Stimulated activated CD8-positive, alpha-beta memory T cell treated with anti-CD3 and anti-CD28 coated beads, Interleukin-15, amount 100 ng/mL, for 24 hours (primary cell): ENCODE data around the gene OTUD1.
"Not testable (repeated sequence)": the region's sequence is repeated elsewhere in the genome, so short reads cannot be mapped to it uniquely, and the experiment has no call there.

Experiments
- DNase-seq: peaks from one replicate; pipeline ENCODE4 v3.0.0-alpha.2; 2020; ENCODE audit warnings: low read depth

The OTUD1 gene, protein sequence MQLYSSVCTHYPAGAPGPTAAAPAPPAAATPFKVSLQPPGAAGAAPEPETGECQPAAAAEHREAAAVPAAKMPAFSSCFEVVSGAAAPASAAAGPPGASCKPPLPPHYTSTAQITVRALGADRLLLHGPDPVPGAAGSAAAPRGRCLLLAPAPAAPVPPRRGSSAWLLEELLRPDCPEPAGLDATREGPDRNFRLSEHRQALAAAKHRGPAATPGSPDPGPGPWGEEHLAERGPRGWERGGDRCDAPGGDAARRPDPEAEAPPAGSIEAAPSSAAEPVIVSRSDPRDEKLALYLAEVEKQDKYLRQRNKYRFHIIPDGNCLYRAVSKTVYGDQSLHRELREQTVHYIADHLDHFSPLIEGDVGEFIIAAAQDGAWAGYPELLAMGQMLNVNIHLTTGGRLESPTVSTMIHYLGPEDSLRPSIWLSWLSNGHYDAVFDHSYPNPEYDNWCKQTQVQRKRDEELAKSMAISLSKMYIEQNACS

DNA sequence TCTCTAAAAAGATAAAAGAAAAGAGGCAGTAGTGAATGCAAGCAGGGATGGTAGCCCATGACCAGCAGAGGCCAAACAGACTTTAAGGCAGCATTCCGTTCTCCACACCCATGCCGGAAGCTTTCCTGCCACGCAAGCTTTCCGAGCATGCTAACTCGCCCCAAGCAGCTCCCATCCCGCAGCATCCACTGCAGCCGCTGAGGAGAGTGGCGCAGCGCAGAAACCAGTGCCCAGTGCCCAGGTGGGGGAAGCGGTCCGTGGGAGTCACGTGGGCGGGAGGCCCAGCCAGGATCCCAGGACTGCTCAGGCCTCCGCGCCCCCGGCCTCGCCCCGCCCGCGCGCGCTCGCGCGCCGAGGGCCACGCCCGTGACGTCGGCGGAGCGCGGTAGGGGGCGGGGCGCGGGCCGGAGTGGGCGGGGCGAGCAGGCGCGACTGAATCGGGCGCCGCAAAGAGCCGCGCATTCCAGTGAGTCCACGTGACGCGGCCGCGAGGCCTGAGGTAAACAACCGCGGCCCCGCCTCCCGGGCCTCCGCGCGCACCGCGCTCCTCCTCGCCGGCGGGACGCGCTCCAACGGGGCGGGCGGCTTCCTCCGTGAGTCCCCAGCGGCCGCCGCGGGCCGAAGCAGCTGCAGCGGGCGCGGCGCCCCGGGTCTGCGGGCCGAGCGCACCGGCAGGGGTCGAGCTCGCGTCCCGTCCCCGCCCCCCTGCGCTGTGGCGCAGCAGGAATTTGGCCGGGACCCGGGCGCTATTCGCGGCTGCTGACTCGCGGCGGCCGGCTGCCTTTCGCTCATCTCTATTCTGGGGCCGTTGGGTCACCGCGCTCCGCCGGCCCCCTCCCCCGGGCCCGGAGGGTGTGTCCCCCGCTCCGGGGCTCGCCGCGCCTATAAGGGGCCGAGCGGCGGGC, at the start of gene OTUD1:
Gene OTUD1, plus strand, starts transcription at position 529 of the 905 bp plus-strand sequence. CDS start 383 bp downstream, outside the sequence.
- peak; percentile 96 for DNase-seq

DNA sequence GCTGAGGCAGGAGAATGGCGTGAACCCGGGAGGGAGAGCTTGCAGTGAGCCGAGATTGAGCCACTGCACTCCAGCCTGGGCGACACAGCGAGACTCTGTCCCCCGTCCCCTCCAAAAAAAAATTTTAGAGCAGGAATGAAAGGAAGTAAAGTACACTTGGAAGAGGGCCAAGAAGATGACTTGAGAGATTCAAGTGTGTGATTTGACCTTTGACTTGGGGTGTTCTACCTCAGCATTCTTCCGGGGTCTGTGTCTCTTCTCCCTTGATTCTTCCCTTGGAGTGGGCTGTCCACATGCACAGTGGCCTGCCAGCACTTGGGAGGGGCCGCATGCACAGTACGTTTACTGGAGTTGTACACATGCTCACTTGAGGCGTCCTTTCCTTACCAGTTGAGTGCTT, 48.5 kb upstream of the OTUD1 start:
- DNase-seq = not testable (repeated sequence)

DNA sequence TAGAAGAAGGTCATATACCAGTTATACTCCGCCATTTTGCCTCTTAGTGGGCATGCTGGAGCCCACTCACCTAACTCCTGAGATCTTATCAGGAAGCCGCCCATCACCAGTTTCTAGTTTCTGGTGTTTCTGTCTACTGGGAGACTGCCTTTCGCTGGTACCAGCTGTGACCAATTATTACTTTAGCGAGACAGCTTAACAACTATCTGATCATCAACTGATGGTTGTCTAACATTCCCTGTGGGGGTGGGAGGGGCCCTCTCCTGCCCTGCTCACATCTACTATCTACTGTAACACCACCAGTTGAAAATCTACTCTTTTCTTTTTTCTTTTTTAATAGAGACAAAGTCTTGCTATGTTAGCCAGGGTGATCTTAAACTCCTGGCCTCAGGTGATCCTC, 48.1 kb upstream of the OTUD1 start:
- no peak for DNase-seq

DNA sequence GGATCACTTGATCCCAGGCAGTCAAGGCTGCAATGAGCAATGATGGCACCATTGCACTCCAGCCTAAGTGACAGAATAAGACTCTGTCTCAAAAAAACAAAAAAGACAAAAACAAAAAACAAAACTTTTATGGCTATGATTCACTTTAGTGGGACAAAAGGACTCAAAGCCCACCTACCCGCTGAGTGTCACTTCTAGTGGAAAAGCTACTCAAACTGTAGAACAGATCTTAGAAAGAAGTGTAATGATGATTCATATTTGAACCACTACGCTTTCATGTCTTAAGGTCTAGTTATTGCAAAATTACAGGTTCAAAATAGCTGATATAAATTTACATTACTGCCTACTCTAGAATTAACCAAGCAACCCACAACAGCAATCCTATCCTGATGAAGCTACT, 47.1 kb upstream of the OTUD1 start:
- DNase-seq = no peak

DNA sequence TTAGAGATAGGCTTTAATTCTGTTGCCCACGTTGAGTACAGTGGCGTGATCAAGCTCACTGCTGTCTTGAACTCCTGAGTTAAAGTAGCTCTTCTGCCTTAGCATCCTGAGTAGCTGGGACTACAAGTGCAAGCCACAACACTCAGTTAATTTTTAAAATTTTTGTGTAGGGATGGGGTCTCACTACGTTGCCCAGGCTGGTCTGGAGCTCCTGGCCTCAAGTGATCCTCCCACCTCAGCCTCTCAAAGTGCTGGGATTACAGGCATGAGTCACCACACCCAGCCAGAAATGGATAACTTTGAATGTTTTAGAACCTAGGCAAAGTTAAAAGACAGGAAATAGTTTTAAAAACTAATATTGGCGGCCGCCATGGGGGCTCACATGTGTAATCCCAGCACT, 43.9 kb upstream of the OTUD1 start:
- DNase-seq = no peak

DNA sequence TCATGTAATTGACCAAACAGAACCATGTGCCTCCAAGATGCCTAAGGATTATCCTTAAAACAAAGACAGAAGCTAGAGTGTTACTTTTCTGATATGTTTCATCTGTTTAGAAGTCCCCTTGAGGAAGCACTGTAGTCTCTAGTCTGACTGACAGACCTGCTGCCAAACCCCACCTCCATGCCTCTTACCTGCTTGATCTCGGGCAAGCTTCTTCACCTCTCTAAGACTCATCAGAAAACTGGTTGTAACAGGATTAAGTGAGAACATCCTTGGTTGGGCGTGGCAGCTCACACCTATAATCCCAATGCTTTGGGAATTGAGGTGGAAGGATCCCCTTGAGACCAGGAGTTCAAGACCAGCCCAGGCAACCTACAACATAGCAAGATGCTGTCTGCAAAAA, 42.2 kb upstream of the OTUD1 start:
- DNase-seq = no peak

DNA sequence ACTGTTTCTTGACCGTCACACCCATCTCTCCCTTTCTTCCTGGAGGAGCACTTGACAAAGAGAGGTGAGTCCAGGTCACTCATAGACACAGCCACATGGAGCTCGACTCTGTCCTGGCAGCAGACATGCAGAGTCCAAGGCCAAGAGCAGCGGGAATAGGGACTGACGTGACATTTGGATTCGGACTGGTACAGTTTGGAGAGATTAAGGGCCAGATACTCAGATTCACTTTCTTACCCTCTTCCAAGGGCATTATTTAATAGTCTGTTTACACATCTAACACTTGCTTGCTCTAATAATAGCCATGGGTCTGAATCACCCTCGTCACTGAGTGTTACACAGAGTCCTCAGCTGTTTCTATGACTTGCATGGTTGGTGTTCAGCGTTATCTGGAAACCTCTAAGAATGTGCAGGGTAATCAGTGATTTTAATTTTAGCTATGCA, 39.2 kb upstream of the OTUD1 start:
- no peak for DNase-seq

DNA sequence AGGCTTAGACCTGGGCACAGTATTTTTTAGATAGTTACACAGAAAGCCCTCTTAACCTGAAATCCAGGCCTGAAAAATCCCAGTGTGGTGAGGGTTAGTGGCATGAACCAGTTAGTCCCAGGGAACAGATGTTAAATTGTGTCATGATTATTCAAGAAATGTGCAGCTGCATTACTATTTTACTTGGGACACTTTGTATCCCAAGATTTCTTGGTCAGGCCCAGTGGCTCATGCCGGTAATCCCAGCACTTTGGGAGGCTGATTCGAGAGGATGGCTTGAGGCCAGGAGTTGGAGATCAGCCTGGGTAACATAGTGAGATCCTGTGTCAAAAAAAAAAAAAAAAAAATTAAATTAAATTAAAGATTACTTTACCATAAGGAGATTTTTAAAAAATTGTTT, 36.0 kb upstream of the OTUD1 start:
- DNase-seq = no peak

DNA sequence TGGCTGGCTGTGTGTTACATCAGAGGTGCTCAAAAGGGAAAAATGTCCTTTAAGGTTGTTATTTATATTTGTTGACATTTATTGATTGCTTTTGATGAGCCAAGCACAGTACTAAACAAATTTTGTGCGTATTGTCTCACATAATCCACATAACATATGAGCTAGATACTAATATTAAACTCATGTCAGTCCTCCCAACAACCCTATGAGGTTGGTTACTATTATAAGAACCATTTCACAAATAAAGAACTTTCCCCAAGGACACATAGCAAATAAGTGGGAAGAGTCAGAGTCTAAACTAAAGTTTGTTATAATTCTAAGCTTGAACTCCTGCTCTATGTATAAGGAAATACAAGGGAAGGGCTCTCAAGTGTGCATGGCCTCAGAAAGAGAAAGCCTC, 35.6 kb upstream of the OTUD1 start:
- DNase-seq = no peak

DNA sequence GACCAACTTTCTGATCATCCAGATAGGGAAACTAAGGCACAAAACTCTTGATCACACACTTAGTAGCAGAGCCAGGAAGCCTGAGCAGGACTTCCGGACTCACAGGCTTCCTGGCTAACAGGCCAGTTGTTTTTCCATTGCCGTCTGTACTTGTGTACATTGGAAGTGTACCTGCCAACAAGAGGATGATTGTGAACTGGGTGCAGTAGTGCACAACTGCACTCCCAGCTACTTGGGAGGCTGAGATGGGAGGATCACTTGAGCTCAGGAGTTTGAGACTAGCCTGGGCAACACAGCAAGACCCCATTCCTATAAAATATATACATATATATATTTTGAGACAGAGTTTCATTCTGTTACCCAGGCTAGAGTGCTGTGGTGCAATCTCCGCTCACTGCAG, 35.2 kb upstream of the OTUD1 start:
- DNase-seq = no peak

DNA sequence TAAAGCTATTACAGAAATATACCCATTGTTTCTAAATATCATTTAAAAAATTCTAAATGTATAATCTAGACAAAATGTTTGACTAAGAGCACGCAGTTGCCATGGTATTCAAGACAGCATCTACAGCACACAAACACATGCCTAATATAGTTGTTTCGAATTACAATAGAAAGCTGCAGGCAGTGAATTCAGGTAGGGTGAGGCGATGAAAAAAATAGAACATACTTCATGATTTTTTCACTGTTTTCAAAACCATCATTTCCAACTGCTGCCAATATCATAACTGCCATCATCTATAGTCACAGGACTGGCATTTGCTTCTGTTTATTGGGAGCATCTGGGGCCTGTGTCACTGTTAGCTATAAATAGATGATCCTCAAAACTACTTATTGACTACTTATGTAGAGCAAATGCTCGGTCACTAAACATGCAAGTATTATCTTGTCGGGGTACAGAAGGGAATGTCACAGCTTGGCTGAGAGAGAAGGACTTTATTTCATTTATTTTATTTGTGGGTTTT, 34.4 kb upstream of the OTUD1 start:
- no peak for DNase-seq

DNA sequence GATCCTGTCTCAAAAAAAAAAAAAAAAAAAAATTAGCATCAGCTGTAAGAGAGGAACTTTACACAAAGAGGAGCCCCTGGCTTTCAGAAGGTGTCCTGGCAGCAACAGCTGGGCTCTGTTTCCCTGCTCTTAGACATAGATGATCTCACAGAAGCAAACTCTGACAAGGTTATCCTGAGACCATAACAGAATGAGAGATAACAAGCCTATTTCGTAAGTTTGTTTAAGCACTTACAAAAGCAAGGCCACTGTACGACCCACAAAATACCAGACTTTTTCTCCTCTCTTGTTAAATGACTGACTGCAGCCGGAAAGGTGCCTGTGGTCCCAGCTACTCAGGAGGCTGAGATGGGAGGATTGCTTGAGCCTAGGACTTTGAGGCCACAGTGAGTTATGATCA, 33.3 kb upstream of the OTUD1 start:
- DNase-seq = no peak

DNA sequence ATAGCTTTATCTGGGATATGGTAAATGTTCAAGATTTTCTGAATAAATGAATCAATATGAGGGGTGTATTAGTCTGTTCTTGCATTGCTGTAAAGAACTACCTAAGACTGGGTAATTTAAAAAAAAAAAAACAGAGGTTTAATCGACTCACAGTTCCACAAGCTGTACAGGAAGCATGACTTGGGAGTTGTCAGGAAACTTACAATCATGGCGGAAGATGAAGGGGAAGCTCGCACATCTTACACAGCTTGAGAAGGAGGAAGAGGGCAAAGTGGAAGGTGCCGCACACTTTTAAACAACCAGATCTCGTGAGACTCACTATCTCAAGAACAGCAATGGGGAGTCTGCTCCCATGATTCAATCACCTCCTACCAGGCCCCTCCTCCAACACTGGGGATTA, 32.5 kb upstream of the OTUD1 start:
- DNase-seq = no peak

DNA sequence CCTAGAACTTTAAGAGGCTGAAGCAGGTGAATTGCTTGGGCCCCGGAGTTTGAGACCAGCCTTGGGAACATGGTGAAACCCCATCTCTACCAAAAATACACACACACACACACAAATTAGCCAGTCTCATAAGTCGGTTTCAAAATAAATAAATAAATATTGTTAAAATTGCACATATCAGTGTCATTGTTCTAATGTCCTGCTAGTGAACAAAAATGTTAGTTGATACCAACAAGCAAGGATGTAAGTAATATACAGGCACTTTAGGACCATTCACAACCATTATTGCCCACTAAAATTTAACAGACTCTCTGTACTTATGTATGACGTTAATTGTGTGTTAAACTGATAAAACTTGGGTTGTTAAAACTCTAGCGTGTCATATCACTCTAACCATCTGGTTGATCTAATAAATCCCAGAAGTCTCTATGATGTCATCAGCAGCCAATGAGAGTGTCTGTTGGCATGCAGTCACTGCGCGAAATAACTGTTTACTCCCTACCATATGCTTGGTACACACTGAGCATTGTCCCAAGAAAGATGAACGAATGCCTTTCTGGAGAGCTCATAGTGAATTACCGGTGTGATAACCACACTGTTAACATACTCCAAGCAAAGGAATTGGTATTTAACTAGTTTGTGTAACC, 30.4 kb upstream of the OTUD1 start:
- DNase-seq = no peak

DNA sequence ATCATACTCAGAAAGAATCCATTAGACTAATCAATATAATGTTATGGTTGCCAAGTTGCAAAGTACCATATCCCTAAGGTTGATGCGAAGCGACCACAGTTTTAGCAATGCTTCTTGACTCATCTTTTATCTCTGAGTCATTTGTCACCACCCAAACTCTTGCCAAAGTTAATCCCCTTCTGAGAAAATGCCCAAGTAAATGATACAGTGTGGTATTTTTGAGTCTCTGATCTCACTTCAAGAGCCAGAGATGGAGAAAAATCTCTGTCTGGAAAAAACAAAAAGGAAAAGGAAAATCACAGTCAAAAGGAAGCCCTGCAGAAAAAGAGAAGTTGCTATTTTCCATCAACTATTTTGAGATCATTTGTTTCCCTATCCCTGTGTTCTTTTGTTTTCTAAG, 26.7 kb upstream of the OTUD1 start:
- no peak for DNase-seq

DNA sequence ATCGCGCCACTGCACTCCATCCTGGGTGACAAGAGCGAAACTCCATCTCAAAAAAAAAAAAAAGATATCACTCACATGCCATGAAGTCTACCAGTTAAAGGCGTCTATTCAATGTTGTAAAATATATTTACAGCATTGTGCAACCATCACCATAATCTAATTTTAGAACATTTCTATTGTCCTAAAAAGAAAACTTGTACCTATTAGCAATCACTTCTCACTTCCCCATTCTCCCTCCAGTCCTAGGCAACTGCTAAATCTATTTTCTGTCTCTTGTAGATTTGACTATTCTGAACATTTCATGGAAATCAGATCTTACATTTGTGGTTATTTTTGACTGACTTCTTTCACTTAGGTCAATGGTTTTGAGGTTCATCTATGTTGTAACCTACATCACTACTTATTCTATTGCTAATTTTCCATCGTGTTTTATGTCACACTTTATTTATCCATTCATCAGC, 25.2 kb upstream of the OTUD1 start:
- no peak for DNase-seq

DNA sequence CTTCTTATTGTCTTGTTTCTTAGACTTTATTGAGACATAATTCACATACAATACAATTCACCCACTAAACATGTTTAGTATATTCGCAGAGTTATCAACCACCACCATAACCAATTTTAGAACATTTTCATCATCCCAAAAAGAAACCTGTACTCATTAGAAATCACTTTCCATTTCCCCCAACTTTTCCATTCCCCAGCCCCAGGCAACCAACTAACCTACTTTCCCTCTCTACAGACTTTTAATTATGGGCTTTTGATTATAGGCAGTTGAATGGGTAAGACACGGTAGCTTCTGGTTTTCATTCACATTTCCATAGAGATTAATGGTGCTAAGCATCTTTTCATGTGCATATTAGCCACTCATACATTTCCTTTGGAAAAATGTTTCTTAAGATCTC, 24.2 kb upstream of the OTUD1 start:
- no peak for DNase-seq

DNA sequence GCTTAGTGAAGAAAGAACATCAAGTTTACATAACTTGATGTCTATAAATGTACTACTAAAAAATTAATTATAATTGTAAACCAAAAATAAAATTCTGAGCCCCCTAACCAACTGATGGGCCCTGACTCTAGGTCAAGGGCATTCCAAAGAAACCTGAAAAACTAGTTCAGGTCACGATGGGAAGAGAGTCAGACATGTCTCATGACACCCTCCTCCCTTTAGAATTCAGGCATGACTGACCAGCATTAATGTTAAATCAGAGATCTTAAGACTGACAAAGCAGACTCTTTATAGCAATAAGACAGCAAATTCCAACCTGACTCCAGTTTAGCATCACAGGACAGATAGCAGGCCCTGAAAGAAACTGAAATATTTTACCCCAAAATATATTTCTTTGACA, 21.6 kb upstream of the OTUD1 start:
- DNase-seq = no peak

DNA sequence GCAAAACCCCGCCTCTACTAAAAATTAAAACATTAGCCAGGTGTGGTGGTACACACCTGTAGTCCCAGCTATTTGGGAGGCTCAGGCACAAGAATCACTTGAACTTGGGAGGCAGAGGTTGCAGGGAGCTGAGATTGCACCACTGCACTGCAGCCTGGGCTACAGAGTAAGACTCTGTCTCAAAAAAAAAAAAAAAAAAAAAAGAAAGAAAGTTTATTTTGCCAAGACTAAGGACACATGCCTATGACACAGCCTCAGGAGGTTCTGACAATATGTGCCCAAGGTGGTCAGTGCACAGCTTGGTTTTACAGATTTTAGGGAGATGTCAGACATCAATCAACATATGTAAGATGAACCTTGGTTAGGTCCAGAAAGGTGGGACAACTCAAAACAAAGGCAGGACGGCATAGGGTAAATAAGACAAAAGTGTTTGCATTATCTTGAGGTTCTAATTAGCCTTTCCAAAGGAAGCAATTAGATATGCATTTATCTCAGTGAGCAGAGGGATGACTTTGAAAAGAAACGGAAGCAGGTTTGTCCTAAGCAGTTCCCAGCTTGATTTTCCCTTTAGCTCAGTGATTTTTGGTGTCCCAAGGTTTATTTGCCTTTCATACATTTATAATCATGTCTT, 20.7 kb upstream of the OTUD1 start:
- no peak for DNase-seq

DNA sequence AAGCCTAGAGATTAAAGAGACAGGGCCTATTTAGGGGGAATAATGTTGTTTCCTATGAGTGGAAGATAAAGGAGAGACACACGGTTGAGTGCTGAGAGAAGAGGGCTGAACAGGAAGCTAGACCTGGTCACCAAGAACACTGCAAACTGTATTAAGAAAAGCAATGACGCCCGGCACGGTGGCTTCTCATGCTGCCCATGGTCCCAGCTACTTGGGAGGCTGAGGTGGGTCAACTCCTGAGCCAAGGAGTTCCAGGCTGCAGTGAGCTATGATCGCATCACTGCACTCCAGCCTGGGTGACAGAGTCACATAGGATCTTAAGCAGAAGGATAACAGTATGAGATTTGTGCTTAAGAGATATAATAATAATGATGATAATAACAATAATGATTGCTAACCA, 19.7 kb upstream of the OTUD1 start:
- no peak for DNase-seq

DNA sequence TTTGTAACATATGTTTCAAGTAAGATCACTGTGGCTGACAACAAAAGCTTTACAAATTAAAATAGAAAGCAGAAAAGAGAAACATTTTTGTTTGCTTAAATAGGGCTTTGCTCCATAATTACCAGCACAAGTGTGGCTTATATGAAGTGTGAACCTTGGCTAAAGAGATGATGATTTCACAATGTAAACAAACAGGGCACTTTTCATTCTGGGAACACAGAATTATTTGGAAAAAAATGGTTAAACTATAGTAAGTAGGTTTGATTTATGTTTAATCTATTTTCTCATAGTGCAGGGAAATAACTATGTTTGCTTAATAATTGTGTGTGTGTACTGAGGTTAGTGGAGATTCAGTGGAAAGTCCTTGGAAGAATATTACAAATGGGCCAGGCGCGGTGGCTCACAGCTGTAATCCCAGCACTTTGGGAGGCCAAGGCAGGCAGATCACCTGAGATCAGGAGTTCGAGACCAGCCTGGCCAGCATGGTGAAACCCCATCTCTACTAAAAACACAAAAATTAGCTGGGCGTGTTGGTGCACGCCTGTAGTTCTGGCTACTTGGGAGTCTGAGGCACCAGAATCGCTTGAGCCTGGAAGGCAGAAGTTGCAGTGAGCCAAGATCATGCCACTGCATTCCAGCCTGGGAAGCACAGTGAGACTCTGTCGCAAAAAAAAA, 19.1 kb upstream of the OTUD1 start:
- DNase-seq = no peak
